H1 (cell line): ENCODE results near the gene MCC. TPM values are rescaled to one million over a fixed set of nuclear protein-coding genes. Genes with fewer than 3 reads are reported as not detected.

ENCODE experiments used
- CTCF ChIA-PET: fragments of 300-600 bp; sonication (Branson Sonifier 250); formaldehyde crosslinking; loops from one replicate; lab custom pipeline; 2021; ENCODE audit not compliant: partially characterized antibody; lab: Charles Lee
- POLR2A ChIA-PET: fragments of 300-600 bp; sonication (Branson Sonifier 250); formaldehyde crosslinking; loops from one replicate; lab custom pipeline; 2021; ENCODE audit warnings: inconsistent platforms; ENCODE audit not compliant: partially characterized antibody; lab: Charles Lee
- DNase-seq, 2 experiments: peaks; one replicate each; pipeline versions ENCODE4 v3.0.0 to v3.0.0-alpha.2; 2010 to 2022; ENCODE audit warnings: low spot score in 2 of 2, low read depth in 1 of 2, mixed read lengths in 1 of 2
- FAIRE-seq: peaks from 2 replicates; lab custom pipeline; 2011; peaks lifted over from hg19 to GRCh38; lab: Jason Lieb, UNC
- H2AFZ ChIP-seq: 2 replicates; pipeline ENCODE4 v1.8.1; 2012; ENCODE audit warnings: low read length, inconsistent platforms
- H2AK5ac ChIP-seq: 2 replicates; pipeline ENCODE4 v1.6.1; 2013; ENCODE audit warnings: low read depth, low read length
- H2BK120ac ChIP-seq: replicated peaks from 2 replicates; pipeline ENCODE3; 2013; ENCODE audit warnings: low read depth, low read length, inconsistent platforms
- H2BK12ac ChIP-seq: 2 replicates; pipeline ENCODE4 v1.6.1; 2013; ENCODE audit warnings: low read depth, low read length
- H2BK15ac ChIP-seq: 2 replicates; pipeline ENCODE4 v1.6.1; 2013; ENCODE audit warnings: low read length
- H2BK20ac ChIP-seq: 2 replicates; pipeline ENCODE4 v1.6.1; 2013; ENCODE audit warnings: low read length
- H2BK5ac ChIP-seq: 2 replicates; pipeline ENCODE4 v1.6.1; 2013; ENCODE audit warnings: low read depth, low read length
- H3K14ac ChIP-seq: 2 replicates; pipeline ENCODE4 v1.6.1; 2013; ENCODE audit warnings: inconsistent platforms; ENCODE audit not compliant: insufficient read length
- H3K18ac ChIP-seq: 2 replicates; pipeline ENCODE4 v1.6.1; 2013; ENCODE audit warnings: low read length; ENCODE audit errors: extremely low read depth
- H3K23ac ChIP-seq: 2 replicates; pipeline ENCODE4 v1.6.1; 2013; ENCODE audit warnings: inconsistent platforms; ENCODE audit not compliant: insufficient read length
- H3K23me2 ChIP-seq: 2 replicates; pipeline ENCODE4 v1.6.1; 2013; ENCODE audit warnings: low read depth, low read length
- H3K27ac ChIP-seq: 2 replicates; pipeline ENCODE4 v1.6.1; 2011; ENCODE audit warnings: low read depth, low read length, inconsistent platforms
- H3K27me3 ChIP-seq, 4 experiments: replicated peaks in 1 of 4; 1 replicate in 1 of 4; 2 replicates in 3 of 4; pipeline versions ENCODE4 v1.6.1 to v1.8.1; 2011 to 2013; ENCODE audit warnings: low read length in 3 of 4, mild to moderate bottlenecking in 3 of 4, inconsistent platforms in 2 of 4, mixed read lengths in 2 of 4, moderate library complexity in 1 of 4; ENCODE audit not compliant: control insufficient read depth in 3 of 4, insufficient read depth in 3 of 4; ENCODE audit errors: extremely low read depth in 1 of 4
- H3K36me3 ChIP-seq, 4 experiments: 2 replicates each; pipeline versions ENCODE4 v1.6.1 to v1.8.1; 2011 to 2013; ENCODE audit warnings: mild to moderate bottlenecking in 4 of 4, low read length in 3 of 4, moderate library complexity in 2 of 4, control low read depth in 1 of 4, inconsistent platforms in 1 of 4; ENCODE audit not compliant: insufficient read depth in 4 of 4, control insufficient read depth in 2 of 4
- H3K4ac ChIP-seq: replicated peaks from 2 replicates; pipeline ENCODE3; 2013; ENCODE audit warnings: low read length, low read depth, mixed read lengths, inconsistent platforms; ENCODE audit not compliant: insufficient read length
- H3K4me1 ChIP-seq, 4 experiments: replicated peaks in 1 of 4; 1 replicate in 1 of 4; 2 replicates in 3 of 4; pipeline versions ENCODE4 v1.6.1 to v1.8.1; 2011 to 2013; ENCODE audit warnings: low read length in 3 of 4, inconsistent platforms in 2 of 4, mixed read lengths in 1 of 4; ENCODE audit not compliant: insufficient read depth in 4 of 4, control insufficient read depth in 3 of 4
- H3K4me2 ChIP-seq, 2 experiments: 2 replicates each; pipeline versions ENCODE4 v1.6.1 to v1.8.1; 2011 to 2013; ENCODE audit warnings: low read depth in 2 of 2, low read length in 2 of 2, control low read depth in 1 of 2, inconsistent platforms in 1 of 2, mild to moderate bottlenecking in 1 of 2; ENCODE audit not compliant: insufficient read depth in 1 of 2
- H3K4me3 ChIP-seq, 4 experiments: fragments of 200-600, 300-600 bp in 1 of 4; sonication (generic), shearing (Covaris generic), sonication (Bioruptor Twin) in 1 of 4; 2 replicates each; pipeline versions ENCODE4 v1.5.1 to v1.8.1; 2011 to 2016; ENCODE audit warnings: low read length in 4 of 4, low read depth in 3 of 4, control low read depth in 2 of 4, inconsistent platforms in 2 of 4, mild to moderate bottlenecking in 2 of 4, mixed read lengths in 1 of 4, moderate library complexity in 1 of 4; ENCODE audit not compliant: insufficient read depth in 2 of 4; ENCODE audit errors: extremely low read depth in 1 of 4
- H3K56ac ChIP-seq: replicated peaks from 2 replicates; pipeline ENCODE3; 2013; ENCODE audit warnings: low read depth, mild to moderate bottlenecking, mixed read lengths, low read length, inconsistent platforms; ENCODE audit not compliant: insufficient read length
- H3K79me1 ChIP-seq: 2 replicates; pipeline ENCODE4 v1.6.1; 2013; ENCODE audit warnings: low read depth, low read length, control low read depth
- H3K79me2 ChIP-seq, 2 experiments: 2 replicates each; pipeline versions ENCODE4 v1.6.1 to v1.8.1; 2012 to 2013; ENCODE audit warnings: low read length in 2 of 2, mild to moderate bottlenecking in 2 of 2, inconsistent platforms in 1 of 2; ENCODE audit not compliant: insufficient read depth in 2 of 2, control insufficient read depth in 1 of 2
- H3K9ac ChIP-seq, 4 experiments: replicated peaks in 1 of 4; 1 replicate in 1 of 4; 2 replicates in 3 of 4; pipeline versions ENCODE4 v1.6.1 to v1.8.1; 2011 to 2013; ENCODE audit warnings: low read depth in 3 of 4, low read length in 3 of 4, control low read depth in 2 of 4, mild to moderate bottlenecking in 2 of 4, moderate library complexity in 2 of 4, inconsistent platforms in 1 of 4; ENCODE audit errors: extremely low read depth in 1 of 4
- H3K9me3 ChIP-seq, 2 experiments: 2 replicates each; pipeline versions ENCODE4 v1.6.1 to v1.8.1; 2012 to 2013; ENCODE audit warnings: mild to moderate bottlenecking in 2 of 2, moderate library complexity in 2 of 2, control low read depth in 1 of 2, inconsistent platforms in 1 of 2, low read depth in 1 of 2, low read length in 1 of 2, mixed read lengths in 1 of 2; ENCODE audit not compliant: insufficient read depth in 2 of 2
- H4K20me1 ChIP-seq, 2 experiments: replicated peaks in 1 of 2; 2 replicates each; pipeline versions ENCODE3 to v1.8.1; 2011 to 2013; ENCODE audit warnings: inconsistent platforms in 2 of 2, low read length in 2 of 2, mild to moderate bottlenecking in 1 of 2; ENCODE audit not compliant: insufficient read depth in 2 of 2, control insufficient read depth in 1 of 2
- H4K5ac ChIP-seq: 2 replicates; pipeline ENCODE4 v1.6.1; 2013; ENCODE audit warnings: low read length, low read depth, mixed read lengths, inconsistent platforms; ENCODE audit not compliant: insufficient read length
- H4K8ac ChIP-seq: 2 replicates; pipeline ENCODE4 v1.8.0; 2013; ENCODE audit warnings: mild to moderate bottlenecking, moderate library complexity, low read length, inconsistent platforms; ENCODE audit not compliant: insufficient read depth; ENCODE audit errors: extremely low read depth
- H4K91ac ChIP-seq: replicated peaks from 2 replicates; pipeline ENCODE3; 2013; ENCODE audit warnings: low read length, mixed read lengths, inconsistent platforms; ENCODE audit not compliant: insufficient read length
- BACH1 ChIP-seq: IDR thresholded peaks from 2 replicates; pipeline ENCODE4 v1.6.1; 2012; ENCODE audit warnings: low read length, improper control_type of control experiment
- POLR2A ChIP-seq, 2 experiments: IDR thresholded peaks; 1 replicate in 1 of 2; 2 replicates in 1 of 2; pipeline ENCODE4 v1.6.1; 2011; ENCODE audit warnings: low read depth in 2 of 2, low read length in 2 of 2, mild to moderate bottlenecking in 2 of 2; ENCODE audit errors: control extremely low read depth in 1 of 2
- WGBS, 2 experiments: shearing (Covaris generic) in 1 of 2; methylation state at CpG; one replicate each; pipeline versions ENCODE4 v1.1.6 to v1.1.7; 2013 to 2015; ENCODE audit warnings: low lambda C conversion rate in 2 of 2, mixed read lengths in 2 of 2, inconsistent platforms in 1 of 2, low coverage in 1 of 2, missing lambda C conversion rate in 1 of 2; ENCODE audit not compliant: insufficient replicate concordance in 2 of 2, insufficient coverage in 1 of 2, insufficient read length in 1 of 2; ENCODE audit errors: extremely low coverage in 1 of 2, missing lambda C conversion rate in 1 of 2; 5-methylcytosine and 5-hydroxymethylcytosine counted together
- polyA plus RNA-seq, 7 experiments: library from polyadenylated mRNA; depleted of rRNA in 3 of 7; stranded (reverse) in 5 of 7; unstranded in 2 of 7; fragments of >200 nt in 5 of 7; fragments of 200-250 nt in 2 of 7; gene quantifications; 1 replicate in 5 of 7; 2 replicates in 1 of 7; 4 replicates in 1 of 7; pipeline versions ENCODE4 v1.2.1 to v1.2.3, GENCODE V29; 2011 to 2013; ENCODE audit warnings: missing spikeins in 2 of 7, mixed read lengths in 2 of 7
- total RNA-seq: library from RNA; stranded (reverse); fragmentation: NEBNext Ultra II Directional; extraction: Animal tissue kit (Norgen Biotek cat#: 25700); gene quantifications from 2 replicates; pipeline ENCODE4 v1.2.1, GENCODE V29; 2021

MCC gene
- total and polyA plus RNA-seq, 2 of the 8 experiments (the other 6 are each of a cell fraction or from before 2014, with no cell fraction given): 2.6 to 18.3 TPM

GRCh38 chr5:113026211-113026610 lies 462.0 kb downstream of the MCC start:
- Histone ChIP-seq H3K23ac (no peak overlapping the region), H3K18ac (no peak overlapping the region), H3K14ac (no peak overlapping the region), H3K36me3 (peaks cover 0 to 52% (median 20%) of the 10 kb centered on the region in 4 experiments; a peak in 7 of 8 replicates), H2BK120ac (no peak overlapping the region), H4K20me1 (no peaks in the 10 kb centered on the region), H4K5ac (no peak overlapping the region), H3K4me3 (no peak overlapping the region), H2BK15ac (no peak overlapping the region), H3K79me2 (no peaks in the 10 kb centered on the region), H3K9ac (no peak overlapping the region), H3K4me1 (peaks cover 2 to 5% (median 3%) of the 10 kb centered on the region in 4 experiments; a peak in 6 of 7 replicates), H2AFZ (no peak overlapping the region), H3K56ac (no peak overlapping the region), H3K27me3 (no peaks in the 10 kb centered on the region), H3K27ac (no peak overlapping the region), H2BK5ac (no peak overlapping the region), H4K8ac (no peak overlapping the region), H3K23me2 (no peaks in the 10 kb centered on the region), H2BK12ac (no peak overlapping the region), H3K4ac (no peak overlapping the region), H4K91ac (no peak overlapping the region), H3K9me3 (no peaks in the 10 kb centered on the region), H2AK5ac (no peak overlapping the region), H2BK20ac (no peak overlapping the region), H3K4me2 (no peak overlapping the region), H3K79me1 (peaks cover 3% of the 10 kb centered on the region; the same call in 1 of the 2 replicates)
- 89% methylated on average over 4 of the region's 4 CpGs; no CpG with 5 or more reads in 1 of the 2 experiments for WGBS, 2 experiments
- CTCF ChIA-PET: interaction anchor here (1.2 to 2.1 kb wide), 2 partner anchors 30 to 314 kb away, joined by 4 to 16 read pairs; no protein-coding TSS in a partner anchor
- POLR2A ChIA-PET: interaction anchor here (0.7 kb wide), 1 partner anchor 11 kb away, joined by 3 read pairs; no protein-coding TSS in a partner anchor
- TF ChIP-seq BACH1 (no peak), POLR2A (IDR thresholded peaks at IDR 0.05; ENCODE audit: control extremely low read depth in 1 of 2, low read depth in 2 of 2, low read length in 2 of 2) (peak in 1 of 2 experiments; percentile 17; a peak in 1 of 3 replicates)
- DNase-seq (no peak), FAIRE-seq (no peak)
